ENCODE results near the gene UBE2J2. TPM values are rescaled to one million over a fixed set of nuclear protein-coding genes. Genes with fewer than 3 reads are reported as not detected.

UBE2J2 gene
- total RNA-seq, 1 experiment from 2014 or later: 54.2 TPM

DNA sequence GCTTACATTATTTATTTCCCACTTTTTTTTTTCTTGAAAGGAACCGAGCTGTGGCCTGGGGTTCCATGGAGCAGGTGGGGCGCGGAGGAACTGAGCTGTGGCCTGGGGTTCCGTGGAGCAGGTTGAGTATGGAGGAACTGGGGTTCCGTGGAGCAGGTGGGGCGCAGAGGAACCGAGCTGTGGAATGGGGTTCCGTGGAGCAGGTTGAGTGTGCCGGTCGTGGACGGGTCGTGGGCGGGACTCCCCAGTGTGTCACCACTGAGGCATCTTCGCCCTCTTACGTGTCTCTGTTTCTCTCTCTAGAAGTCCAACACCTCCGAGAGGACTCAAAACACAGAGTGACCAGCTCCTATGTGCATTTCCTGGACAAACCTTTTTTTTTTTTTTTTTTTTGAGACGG lies 5.4 kb upstream of the UBE2J2 start:
- no peak for DNase-seq
- POLR2A ChIA-PET (ENCODE audit: unreplicated experiment): interaction anchor here (0.6 kb wide), 1 partner anchor 116 kb away, joined by 3 read pairs; no protein-coding TSS in a partner anchor
- Histone ChIP-seq H3K27ac (no peak overlapping the region), H3K4me3 (no peak overlapping the region), H3K4me2 (no peak overlapping the region), H2AFZ (no peak overlapping the region), H3K27me3 (ENCODE audit: insufficient read depth, low read depth) (no peaks in the 10 kb centered on the region), H3K79me2 (ENCODE audit: low read depth) (no peaks in the 10 kb centered on the region), H3K36me3 (ENCODE audit: low read depth) (no peaks in the 10 kb centered on the region), H3K4me1 (replicated peaks; ENCODE audit: insufficient read depth) (peaks cover 13% of the 10 kb centered on the region), H3K9me2 (ENCODE audit: insufficient read depth) (no peaks in the 10 kb centered on the region), H3F3A (ENCODE audit: insufficient read depth, low read depth) (peaks cover 15% of the 10 kb centered on the region; the same call in 1 of the 2 replicates), H4K20me1 (ENCODE audit: insufficient read depth) (no peaks in the 10 kb centered on the region), H3K9me3 (ENCODE audit: insufficient read depth, low read depth) (no peaks in the 10 kb centered on the region)
- BruUV-seq (replicated peaks): no TSS peak
- TF ChIP-seq EZH2 (IDR thresholded peaks at IDR 0.05; ENCODE audit: low read depth): no peak
- TF ChIP-seq, protein P1, sequence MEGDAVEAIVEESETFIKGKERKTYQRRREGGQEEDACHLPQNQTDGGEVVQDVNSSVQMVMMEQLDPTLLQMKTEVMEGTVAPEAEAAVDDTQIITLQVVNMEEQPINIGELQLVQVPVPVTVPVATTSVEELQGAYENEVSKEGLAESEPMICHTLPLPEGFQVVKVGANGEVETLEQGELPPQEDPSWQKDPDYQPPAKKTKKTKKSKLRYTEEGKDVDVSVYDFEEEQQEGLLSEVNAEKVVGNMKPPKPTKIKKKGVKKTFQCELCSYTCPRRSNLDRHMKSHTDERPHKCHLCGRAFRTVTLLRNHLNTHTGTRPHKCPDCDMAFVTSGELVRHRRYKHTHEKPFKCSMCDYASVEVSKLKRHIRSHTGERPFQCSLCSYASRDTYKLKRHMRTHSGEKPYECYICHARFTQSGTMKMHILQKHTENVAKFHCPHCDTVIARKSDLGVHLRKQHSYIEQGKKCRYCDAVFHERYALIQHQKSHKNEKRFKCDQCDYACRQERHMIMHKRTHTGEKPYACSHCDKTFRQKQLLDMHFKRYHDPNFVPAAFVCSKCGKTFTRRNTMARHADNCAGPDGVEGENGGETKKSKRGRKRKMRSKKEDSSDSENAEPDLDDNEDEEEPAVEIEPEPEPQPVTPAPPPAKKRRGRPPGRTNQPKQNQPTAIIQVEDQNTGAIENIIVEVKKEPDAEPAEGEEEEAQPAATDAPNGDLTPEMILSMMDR (conservative IDR thresholded peaks at IDR 0.05): no peak
- CTCF ChIA-PET: no interaction called here
- intact Hi-C loops (cut with micrococcal nuclease; ENCODE audit: unreplicated experiment): no loop called here

DNA sequence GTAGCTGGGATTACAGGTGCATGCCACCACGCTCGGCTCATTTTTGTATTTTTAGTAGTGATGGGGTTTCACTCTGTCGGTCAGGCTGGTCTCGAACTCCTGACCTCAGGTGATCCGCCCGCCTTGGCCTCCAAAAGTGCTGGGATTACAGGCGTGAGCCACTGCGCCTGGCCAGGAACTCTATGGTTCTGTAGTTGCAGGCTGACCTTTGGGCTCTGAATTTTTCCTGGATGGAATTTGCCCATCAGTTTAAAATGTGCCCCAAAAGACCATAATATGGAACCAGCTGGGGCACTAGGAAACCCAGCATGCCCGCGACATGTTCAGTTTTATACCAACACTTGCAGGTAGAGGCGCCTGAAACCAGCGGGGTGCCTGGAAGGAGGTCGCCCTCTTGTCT lies 5.0 kb upstream of the UBE2J2 start:
- H3K36me3 ChIP-seq (ENCODE audit: low read depth): no peaks in the 10 kb centered on the region
- H3K4me2 ChIP-seq: no peak overlapping the region
- no peak overlapping the region for H3K27ac ChIP-seq
- no peaks in the 10 kb centered on the region for H3K27me3 ChIP-seq (ENCODE audit: insufficient read depth, low read depth)
- no TSS peak for BruUV-seq (replicated peaks)
- no peaks in the 10 kb centered on the region for H3K9me2 ChIP-seq (ENCODE audit: insufficient read depth)
- no peak overlapping the region for H3K4me3 ChIP-seq
- ChIA-PET POLR2A (ENCODE audit: unreplicated experiment) (interaction anchor here (0.6 kb wide), 1 partner anchor 116 kb away, joined by 3 read pairs; no protein-coding TSS in a partner anchor), CTCF (no interaction called here)
- peaks cover 11% of the 10 kb centered on the region for H3K4me1 ChIP-seq (replicated peaks; ENCODE audit: insufficient read depth)
- no peak for DNase-seq
- no peaks in the 10 kb centered on the region for H3K79me2 ChIP-seq (ENCODE audit: low read depth)
- no peaks in the 10 kb centered on the region for H3K9me3 ChIP-seq (ENCODE audit: insufficient read depth, low read depth)
- TF ChIP-seq EZH2 (IDR thresholded peaks at IDR 0.05; ENCODE audit: low read depth): no peak
- TF ChIP-seq, protein P1 (conservative IDR thresholded peaks at IDR 0.05): no peak
- peaks cover 14% of the 10 kb centered on the region; the same call in 1 of the 2 replicates for H3F3A ChIP-seq (ENCODE audit: insufficient read depth, low read depth)
- intact Hi-C loops (cut with micrococcal nuclease; ENCODE audit: unreplicated experiment): no loop called here
- H4K20me1 ChIP-seq (ENCODE audit: insufficient read depth): no peaks in the 10 kb centered on the region
- H2AFZ ChIP-seq: no peak overlapping the region

DNA sequence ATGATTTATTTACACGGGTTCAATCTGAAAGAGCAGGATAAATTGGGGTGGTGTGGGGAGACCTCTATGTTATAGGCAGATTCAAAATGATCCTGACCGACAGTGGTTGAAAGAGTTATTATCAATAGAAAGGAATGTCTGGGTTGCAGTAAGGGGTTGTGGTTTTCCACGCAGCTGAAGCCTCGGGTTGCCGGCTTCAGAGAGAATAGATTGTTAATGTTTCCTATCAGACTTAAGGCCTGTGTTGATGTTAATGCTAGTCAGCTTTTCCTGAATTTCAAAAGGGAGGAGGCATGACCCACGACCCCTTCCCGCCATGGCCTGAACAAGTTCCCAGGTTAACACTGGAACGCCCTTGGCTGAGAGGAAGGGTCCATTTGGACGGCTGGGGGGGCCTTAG lies 2.2 kb upstream of the UBE2J2 start:
- no peaks in the 10 kb centered on the region for H3K9me2 ChIP-seq (ENCODE audit: insufficient read depth)
- TF ChIP-seq, protein P1 (conservative IDR thresholded peaks at IDR 0.05): no peak
- TF ChIP-seq EZH2 (IDR thresholded peaks at IDR 0.05; ENCODE audit: low read depth): no peak
- CTCF ChIA-PET: interaction anchor here (0.7 kb wide), 1 partner anchor 159 kb away, joined by 3 read pairs; no protein-coding TSS in a partner anchor
- H3F3A ChIP-seq (ENCODE audit: insufficient read depth, low read depth): peaks cover 13% of the 10 kb centered on the region
- peaks cover 20% of the 10 kb centered on the region for H4K20me1 ChIP-seq (ENCODE audit: insufficient read depth)
- POLR2A ChIA-PET (ENCODE audit: unreplicated experiment): no interaction called here
- BruUV-seq (replicated peaks): no TSS peak
- H3K4me3 ChIP-seq: no peak overlapping the region
- no peak overlapping the region for H2AFZ ChIP-seq
- intact Hi-C loops (cut with micrococcal nuclease; ENCODE audit: unreplicated experiment): no loop called here
- H3K27ac ChIP-seq: no peak overlapping the region
- H3K9me3 ChIP-seq (ENCODE audit: insufficient read depth, low read depth): no peaks in the 10 kb centered on the region
- H3K36me3 ChIP-seq (ENCODE audit: low read depth): peaks cover 4% of the 10 kb centered on the region; the same call in 1 of the 2 replicates
- DNase-seq: no peak
- no peaks in the 10 kb centered on the region for H3K27me3 ChIP-seq (ENCODE audit: insufficient read depth, low read depth)
- peaks cover 25% of the 10 kb centered on the region for H3K79me2 ChIP-seq (ENCODE audit: low read depth)
- H3K4me2 ChIP-seq: no peak overlapping the region
- peaks cover 16% of the 10 kb centered on the region for H3K4me1 ChIP-seq (replicated peaks; ENCODE audit: insufficient read depth)

All from PC-9 (cell line).